Loucy (cell line): Measurements from ENCODE around the gene HOXC5.

Experiments
- EZH2phosphoT487 ChIP-seq: fragments of 200-600 bp; IDR thresholded peaks from 2 replicates; pipeline ENCODE4 v1.6.1; 2018; ENCODE audit warnings: antibody characterized with exemption, mild to moderate bottlenecking, moderate library complexity, borderline replicate concordance
- TF ChIP-seq, protein P1 (sequence below): fragments of 200-600 bp; sonication (generic); conservative IDR thresholded peaks from 2 replicates; pipeline ENCODE4 v1.5.1; 2014; ENCODE audit warnings: mild to moderate bottlenecking, antibody characterized with exemption, low read length

GRCh38 chr12:54016051-54016450 lies 16.8 kb upstream of the HOXC5 start:
- TF ChIP-seq, protein P1, sequence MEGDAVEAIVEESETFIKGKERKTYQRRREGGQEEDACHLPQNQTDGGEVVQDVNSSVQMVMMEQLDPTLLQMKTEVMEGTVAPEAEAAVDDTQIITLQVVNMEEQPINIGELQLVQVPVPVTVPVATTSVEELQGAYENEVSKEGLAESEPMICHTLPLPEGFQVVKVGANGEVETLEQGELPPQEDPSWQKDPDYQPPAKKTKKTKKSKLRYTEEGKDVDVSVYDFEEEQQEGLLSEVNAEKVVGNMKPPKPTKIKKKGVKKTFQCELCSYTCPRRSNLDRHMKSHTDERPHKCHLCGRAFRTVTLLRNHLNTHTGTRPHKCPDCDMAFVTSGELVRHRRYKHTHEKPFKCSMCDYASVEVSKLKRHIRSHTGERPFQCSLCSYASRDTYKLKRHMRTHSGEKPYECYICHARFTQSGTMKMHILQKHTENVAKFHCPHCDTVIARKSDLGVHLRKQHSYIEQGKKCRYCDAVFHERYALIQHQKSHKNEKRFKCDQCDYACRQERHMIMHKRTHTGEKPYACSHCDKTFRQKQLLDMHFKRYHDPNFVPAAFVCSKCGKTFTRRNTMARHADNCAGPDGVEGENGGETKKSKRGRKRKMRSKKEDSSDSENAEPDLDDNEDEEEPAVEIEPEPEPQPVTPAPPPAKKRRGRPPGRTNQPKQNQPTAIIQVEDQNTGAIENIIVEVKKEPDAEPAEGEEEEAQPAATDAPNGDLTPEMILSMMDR: no peak
- no peak for TF ChIP-seq EZH2phosphoT487
